Left kidney (tissue), 8 donors: ENCODE data around the gene ZNF747. TPM values are rescaled to one million over a fixed set of nuclear protein-coding genes. Genes with fewer than 3 reads are reported as not detected.

Experiments used
- DNase-seq: peaks from one replicate; pipeline ENCODE4 v3.0.0-alpha.2; 2013
- long read RNA-seq, 8 donors: transcript quantifications; one replicate each; lab custom pipeline, GENCODE V29; 2026
- polyA plus RNA-seq: library from polyadenylated mRNA; unstranded; fragments of 120-200 nt; gene quantifications from one replicate; pipeline ENCODE4 v1.2.1, GENCODE V29; 2013; ENCODE audit not compliant: insufficient read length

ZNF747 gene
- polyA plus RNA-seq: 9.4 TPM
- long read RNA-seq, donor 1, transcript ZNF747-203 (3 exons, 1,511 nt): major isoform, 6 of 11 reads
- long read RNA-seq, donor 1, partial matches to known transcripts: 0 of 11 reads
- long read RNA-seq, donor 1, other reads (novel, unspliced or antisense): 0 of 11 reads
- long read RNA-seq, donor 2, transcript ZNF747-203 (3 exons, 1,511 nt): major isoform, 5 of 8 reads
- long read RNA-seq, donor 2, partial matches to known transcripts: 0 of 8 reads
- long read RNA-seq, donor 2, other reads (novel, unspliced or antisense): 0 of 8 reads
- long read RNA-seq, donor 3, partial matches to known transcripts: 0 of 7 reads
- long read RNA-seq, donor 3, other reads (novel, unspliced or antisense): 0 of 7 reads
- long read RNA-seq, donor 4: 0 reads
- long read RNA-seq, donor 5, partial matches to known transcripts: 0 of 4 reads
- long read RNA-seq, donor 5, other reads (novel, unspliced or antisense): 0 of 4 reads
- long read RNA-seq, donor 6, partial matches to known transcripts: 0 of 2 reads
- long read RNA-seq, donor 6, other reads (novel, unspliced or antisense): 0 of 2 reads
- long read RNA-seq, donor 7, partial matches to known transcripts: 0 of 6 reads
- long read RNA-seq, donor 7, other reads (novel, unspliced or antisense): 0 of 6 reads
- long read RNA-seq, donor 8, partial matches to known transcripts: 0 of 7 reads
- long read RNA-seq, donor 8, other reads (novel, unspliced or antisense): 0 of 7 reads

GRCh38 chr16:30534368-30535105 lies at the start of gene ZNF747:
Gene ZNF747, minus strand, starts transcription at chr16:30534858. Its CDS starts 179 bp downstream, at chr16:30534679.
- DNase-seq: peak; percentile 94

- no peak for DNase-seq
These were observed 48.1 kb upstream of the ZNF747 start for GRCh38 chr16:30582611-30583340.

GRCh38 chr16:30581457-30581856 lies 46.8 kb upstream of the ZNF747 start:
- no peak for DNase-seq

DNA sequence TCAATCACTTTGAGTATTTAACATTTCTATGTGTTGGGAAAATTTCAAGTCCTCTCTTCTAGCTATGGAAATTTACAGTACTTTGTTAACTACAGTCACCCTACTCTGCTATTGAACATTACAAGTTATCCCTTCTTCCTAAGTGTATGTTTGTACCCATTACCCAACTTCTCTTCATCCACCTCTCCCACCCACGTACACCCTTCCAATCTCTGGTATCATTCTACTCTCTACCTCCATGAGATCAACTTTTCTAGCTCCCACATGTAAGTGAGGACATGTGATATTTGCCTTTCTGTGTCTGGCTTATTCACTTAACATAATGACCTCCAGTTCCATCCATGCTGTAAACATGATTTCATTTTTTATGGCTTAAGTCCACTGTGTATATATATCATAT lies 40.0 kb upstream of the ZNF747 start:
- DNase-seq: no peak

GRCh38 chr16:30571445-30572322 lies 37.0 kb upstream of the ZNF747 start, which contains the start of gene ZNF688:
Gene ZNF688, minus strand, starts transcription at chr16:30571714. Its CDS starts 85 bp downstream, at chr16:30571629.
- DNase-seq: peak; percentile 98

DNA sequence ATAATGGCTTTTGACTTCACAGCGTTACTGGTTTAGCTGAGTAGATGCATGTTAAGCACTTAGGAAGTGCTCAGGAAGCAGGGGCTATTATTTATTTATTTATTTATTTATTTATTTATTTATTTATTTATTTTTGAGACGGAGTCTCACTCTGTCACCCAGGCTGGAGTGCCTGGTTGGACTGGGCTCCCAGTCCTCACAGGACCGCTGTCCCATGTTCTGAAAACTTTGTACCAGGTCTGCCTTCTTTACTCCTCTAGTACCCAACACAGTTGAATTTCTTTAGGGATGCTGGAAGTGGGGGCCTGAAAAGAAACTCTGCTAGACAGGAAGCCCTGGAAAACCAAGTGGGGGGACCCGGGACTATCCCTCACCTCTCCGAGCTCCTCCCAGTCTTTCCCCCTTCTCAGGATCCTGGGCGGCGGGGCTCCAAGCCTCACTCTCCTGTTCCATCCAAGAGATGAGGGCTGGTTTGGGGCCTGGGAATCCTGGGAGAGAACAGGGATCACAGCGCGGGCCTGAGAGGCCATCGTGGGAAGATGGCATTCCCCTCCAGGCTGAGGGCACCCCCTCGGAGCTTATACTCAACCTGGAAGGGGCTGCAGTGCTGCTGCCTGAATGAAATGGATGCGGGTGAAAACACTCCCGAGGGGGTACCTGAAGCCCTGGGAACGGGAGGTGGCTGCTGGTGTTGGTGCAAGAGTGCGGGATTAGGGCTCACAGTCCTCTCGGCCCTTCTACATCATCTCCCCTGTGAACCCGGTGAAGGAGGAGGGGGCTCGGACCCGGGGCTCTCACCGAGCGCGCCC lies 36.2 kb upstream of the ZNF747 start:
- peak; percentile 44 for DNase-seq

GRCh38 chr16:30569746-30570635 lies 35.3 kb upstream of the ZNF747 start:
- DNase-seq: peak; percentile 45

DNA sequence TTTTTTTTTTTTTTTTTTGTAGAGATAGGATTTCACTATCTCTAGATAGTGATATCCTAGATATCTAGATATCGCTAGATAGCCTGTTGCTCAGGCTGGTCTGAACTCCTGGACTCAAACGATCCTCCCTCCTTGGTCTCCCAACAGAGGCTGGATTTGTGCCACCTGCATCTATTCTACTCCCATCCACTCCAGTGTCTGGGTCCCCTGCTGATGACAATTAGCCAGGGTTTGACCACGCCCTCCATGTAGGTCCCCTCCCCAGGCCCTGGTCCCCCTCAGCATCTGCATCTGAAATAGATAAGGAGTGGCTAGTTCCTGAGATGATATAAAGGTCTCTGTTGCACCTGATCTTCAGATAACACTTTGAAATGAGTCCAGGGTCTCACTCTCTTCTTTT lies 34.6 kb upstream of the ZNF747 start:
- DNase-seq: no peak

DNA sequence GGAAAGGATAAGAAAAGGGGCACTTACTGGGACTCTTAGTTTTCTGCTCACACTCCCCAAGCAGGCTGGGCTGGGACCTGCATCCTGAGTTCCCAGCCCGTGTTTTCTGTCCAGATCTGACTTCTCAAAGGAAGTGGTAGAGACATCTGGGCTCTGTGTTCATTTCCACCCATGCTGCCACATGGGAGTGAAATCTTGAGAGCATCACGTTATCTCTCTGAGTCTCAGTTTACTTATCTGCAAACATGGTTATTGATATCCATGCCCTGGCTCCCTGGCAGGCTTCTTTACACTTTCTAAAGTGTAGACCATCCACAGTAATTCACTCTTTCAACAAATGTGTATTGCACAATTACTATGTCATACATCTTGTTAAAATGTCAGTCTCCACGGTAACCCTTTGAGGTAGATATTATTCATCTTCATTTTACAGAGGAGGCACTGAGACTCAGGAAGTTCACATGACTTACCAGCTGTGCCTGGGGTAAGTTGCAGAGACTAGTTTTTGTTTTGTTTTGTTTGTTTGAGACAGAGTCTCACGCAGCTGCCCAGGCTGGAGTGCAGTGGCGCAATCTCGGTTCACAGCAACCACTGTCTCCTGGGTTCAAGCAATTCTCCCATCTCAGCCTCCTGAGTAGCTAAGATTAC lies 33.5 kb upstream of the ZNF747 start:
- no peak for DNase-seq

GRCh38 chr16:30567160-30567990 lies 32.7 kb upstream of the ZNF747 start:
- DNase-seq: no peak

DNA sequence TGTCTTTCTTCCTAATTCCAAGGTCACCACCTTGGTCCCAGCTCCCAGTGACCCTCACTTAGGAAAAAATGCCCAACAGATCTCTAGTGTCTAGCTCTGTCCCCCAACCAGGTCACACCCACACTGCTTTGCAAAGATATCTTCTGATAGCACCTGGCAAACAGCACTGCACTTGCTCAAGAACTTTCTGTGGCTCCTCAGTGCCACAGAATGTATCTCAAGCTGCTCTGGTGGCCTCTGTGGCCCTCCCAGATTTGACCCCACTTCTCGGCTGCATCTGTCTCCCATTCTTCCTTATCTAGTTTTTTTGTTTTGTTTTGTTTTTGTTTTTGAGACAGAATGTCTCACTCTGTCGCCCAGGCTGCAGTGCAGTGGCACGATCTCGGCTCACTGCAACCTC lies 31.9 kb upstream of the ZNF747 start:
- DNase-seq: no peak

DNA sequence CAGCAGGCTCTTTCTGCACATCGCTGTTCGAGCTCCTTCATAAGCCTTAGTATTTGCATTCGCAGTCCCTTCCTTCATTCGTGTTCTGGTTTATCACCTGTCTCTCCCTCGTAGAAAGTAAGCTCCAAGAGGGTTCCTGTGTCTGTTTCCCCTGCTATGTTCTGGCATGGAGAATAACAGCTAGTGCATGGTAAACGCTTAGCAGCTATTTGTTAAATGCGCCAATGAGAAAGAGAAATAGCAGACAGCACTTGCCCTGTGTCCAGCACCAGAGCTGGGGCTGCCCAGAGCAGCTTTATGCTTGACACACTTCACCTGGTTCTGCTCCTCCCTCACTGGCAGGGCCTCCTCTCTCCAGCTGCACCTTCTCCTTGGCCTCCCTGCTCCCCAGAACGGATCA lies 31.3 kb upstream of the ZNF747 start:
- DNase-seq: no peak

GRCh38 chr16:30565526-30565925 lies 30.9 kb upstream of the ZNF747 start:
- DNase-seq: no peak

DNA sequence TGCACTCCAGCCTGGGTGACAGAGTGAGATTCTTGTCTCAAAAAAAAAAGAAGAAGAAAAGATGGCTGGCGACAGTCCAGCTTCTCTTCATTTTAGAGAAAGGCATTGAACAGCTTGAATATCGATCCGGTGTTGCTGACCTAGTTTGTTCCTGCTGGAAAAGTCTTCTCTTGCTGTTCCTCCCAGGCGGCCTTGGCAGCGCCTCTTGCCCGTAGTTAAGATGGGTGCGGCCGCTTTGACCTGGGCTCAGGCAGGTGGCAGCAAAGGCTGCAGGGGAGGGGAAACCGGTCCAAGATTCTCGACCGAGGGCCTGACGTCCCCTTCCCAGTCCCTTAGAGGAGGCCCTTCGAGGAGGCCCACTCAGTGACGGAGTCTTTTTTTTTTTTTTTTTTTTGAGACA lies 27.4 kb upstream of the ZNF747 start:
- no peak for DNase-seq

DNA sequence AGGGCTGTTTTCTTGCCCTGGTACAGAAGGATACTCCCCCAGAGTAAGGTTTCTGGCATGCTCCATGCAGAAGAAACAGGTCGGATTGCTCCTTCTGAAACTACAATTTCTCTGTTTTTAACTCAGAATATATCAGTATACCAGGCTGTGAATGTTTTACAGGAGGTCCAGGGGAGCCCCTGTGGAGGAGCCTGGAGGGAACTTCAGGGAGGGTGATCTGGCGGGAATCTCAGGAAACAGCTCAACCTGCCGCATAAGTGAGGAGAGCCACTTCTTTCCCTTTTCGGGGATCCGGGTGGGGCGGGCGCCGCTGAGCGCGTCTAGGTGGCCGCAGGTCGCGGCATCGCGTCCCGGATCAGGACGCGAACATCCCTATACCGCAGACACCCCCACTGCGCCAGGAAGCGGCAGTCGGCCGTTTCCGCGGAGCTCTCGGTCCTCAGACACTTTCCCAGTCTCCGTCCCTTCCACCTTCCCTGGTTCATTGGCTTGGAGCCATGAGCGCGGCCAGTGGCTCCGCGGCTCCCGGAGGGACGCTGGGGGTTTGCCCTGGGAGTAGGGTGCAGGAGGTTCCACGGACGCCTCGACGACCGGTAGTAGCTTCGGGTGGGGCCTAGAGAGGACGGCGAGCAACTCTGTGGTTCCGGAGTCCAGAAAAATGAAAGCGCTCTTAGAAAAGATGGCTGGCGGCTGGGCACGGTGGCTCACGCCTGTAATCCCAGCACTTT lies 26.6 kb upstream of the ZNF747 start:
- no peak for DNase-seq

DNA sequence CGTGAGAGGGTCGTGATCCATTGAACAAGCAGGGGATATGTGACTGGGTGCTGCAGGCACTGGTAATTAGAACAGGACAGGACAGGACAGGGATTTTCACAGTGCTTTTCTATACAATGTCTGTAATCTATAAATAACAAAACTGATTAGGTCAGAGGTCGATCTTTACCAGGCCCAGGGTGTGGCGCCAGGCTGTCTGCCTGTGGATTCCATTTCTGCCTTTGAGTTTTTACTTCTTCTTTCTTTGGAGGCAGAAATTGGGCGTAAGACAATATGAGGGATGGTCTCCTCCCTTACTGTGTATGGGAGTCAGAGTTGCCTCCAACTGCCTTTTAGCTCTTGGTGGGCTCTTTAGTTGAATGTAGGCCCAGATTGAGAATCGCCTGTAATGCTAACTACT lies 25.0 kb upstream of the ZNF747 start:
- DNase-seq: no peak
